Kidney capillary endothelial cell (primary cell): Measurements from ENCODE around the gene CSMD2.

ENCODE experiments used
- DNase-seq: peaks from one replicate; pipeline ENCODE4 v3.0.0-alpha.2; 2018; ENCODE audit warnings: low spot score

Gene CSMD2

DNA sequence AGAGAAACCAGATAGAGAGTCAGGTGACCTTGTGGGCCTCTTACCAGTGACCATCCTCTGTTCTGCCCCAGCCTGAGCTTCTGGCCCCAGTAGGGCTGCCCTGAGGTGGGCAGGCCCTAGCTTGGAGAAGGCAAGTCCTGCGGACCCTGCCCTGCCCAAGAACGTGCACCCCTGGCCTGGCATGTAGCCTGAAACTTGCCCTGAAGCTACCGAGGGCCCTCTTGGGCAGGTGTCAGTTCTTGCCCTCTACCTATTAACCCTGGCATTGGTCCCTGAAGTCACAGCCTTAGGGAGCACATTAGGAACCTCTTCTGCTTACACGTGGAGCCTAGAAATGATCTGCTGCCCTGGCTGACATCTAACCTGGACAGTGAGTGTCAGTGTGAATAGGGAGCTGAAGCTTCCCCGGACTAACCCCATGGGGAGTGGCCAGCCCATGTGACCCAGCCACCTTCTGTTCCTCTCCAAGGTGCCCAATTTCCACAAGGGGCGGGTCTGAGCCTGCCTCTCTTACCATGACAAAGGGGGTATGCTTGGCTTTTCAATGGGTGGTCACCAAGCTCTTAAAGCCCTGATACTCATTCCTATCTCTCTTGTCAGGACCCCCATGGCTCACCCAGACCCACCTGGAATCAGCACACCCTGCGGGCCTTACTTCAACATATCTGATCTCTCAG, 529.6 kb downstream of the CSMD2 start:
- DNase-seq, result no peak

- DNase-seq, result peak; percentile 26
Measured at GRCh38 chr1:33634806-33635205, 530.2 kb downstream of the CSMD2 start.

- no peak for DNase-seq
Measured at GRCh38 chr1:33634143-33634542, 530.9 kb downstream of the CSMD2 start.

DNA sequence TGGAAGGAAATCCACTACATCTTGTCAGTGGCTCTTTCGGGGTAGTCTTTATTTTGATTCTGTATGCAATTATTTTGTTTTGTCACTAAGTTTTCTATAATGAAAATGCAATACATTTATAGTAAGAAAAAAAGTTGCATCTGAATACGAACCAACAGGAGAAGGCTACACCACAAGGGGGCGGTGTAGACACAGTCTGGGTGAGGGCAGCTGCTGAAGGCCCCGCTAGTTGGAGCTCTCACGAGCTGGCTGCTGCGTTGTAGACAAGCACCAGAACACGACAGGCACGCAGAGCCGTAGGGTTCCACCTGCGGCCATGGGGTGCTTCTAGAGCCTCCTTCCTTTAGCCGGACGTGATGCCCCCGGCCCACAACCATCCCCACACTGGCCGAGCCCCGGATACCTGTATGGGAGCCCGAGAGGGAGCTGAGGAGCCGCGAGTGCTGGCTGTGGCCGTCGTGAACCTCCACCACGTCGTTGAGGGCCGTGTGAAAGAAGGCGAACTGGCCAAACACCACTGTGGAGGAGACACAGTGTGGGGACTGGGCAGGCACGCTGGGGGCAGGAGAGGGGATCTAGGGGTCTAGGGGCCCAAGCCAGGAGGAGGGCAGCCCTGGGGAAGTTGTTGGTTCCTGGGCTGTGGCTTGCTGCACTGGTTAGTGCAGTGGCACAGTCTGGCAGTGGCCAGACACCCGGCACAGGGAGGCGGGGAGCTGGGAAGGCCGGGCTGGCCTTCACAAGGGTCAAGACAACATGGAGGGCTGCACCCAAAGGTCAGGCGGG, 531.8 kb downstream of the CSMD2 start:
- DNase-seq, result peak; percentile 83

DNA sequence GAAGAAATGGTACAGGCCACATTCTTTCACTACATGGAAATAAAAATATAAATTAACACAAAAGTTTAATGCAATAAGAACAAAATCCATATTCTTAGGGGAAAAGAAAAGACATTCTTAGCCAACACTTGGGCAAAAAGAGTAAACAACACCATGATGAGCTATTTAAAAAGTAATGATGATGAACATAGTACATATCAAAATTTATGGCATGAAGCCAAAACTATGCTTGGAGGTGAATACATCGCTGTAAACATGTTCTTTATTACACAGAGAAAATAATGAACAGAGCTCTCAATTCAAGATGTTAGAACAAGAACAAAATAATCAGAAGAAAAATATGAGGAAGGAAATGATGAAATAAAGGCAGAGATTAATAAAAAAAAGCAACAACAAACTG, 534.3 kb downstream of the CSMD2 start:
- DNase-seq, result no peak

DNA sequence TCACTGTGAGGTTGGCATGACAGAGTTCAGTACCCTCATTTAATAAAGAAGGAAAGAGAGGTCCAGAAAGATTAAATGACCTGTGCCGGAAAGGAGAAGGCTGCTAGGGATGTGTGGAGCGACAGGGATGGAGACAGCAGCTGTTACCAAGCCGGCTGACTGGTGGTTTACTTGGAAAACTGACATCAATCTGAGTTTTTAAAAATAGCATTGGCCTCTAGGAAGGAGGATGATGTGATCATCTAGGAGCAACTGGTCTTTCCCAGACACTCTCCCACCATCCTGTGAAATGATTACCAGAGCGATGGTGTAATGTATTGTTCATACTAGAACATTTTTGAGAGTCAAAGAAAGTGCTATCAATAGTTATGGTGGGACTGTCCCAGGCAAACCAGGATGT, 538.2 kb downstream of the CSMD2 start:
- no peak for DNase-seq

GRCh38 chr1:33624991-33625870, 539.8 kb downstream of the CSMD2 start:
- no peak for DNase-seq

DNA sequence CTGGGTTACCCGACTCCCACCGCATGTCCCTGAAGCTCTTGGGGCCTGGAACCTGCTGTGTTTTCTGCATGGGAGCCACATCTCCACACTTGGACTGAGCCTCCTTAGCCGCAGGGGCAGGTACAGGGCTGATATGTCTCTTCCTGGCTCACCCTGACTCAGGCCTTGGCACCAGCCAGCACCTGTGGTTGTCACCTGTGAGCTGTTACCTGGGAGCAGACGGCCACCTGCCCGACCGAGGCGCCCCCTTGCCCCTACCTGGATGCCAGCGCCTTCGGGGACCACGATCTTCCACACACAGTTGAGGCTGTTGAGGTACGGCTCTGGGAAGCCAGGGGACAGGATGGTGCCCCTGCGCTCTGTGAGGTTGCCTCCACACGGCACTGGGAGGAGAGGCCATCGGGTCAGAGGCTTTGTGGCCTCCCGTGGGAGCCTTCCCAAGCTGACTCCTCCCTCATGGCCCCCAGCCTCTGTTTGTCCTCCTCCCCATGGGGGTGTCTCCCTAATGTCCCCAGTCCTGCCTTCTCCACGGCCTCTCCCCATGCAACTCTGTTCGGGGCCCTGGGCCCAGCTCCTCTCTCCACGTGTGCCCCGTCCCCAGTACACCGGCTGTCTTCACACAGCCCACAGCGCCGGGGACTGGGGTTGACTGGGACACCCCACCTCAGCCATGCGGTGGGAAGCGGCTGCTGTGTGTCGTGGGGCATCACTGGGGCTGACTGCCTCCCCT, 540.6 kb downstream of the CSMD2 start:
- no peak for DNase-seq

DNA sequence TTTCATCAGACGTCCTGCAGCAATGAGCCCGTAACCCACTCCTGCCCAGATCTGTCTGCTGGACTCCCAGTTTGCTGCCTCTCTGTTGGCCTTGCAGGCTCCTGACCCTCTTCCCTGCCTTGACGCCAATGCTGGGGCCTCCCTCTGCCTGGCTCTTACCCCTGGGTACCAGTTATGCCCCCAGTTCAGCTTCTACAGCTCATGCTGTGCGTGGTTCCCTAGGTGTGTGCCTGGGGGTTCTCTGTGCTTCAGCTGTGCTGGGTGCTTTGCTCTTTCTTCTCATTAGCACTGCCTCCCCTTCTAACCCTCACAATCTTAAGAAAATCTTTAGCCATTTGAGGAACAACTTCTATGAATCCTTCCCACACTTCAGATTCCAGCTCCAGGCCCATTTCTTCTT, 541.2 kb downstream of the CSMD2 start:
- DNase-seq, result no peak

DNA sequence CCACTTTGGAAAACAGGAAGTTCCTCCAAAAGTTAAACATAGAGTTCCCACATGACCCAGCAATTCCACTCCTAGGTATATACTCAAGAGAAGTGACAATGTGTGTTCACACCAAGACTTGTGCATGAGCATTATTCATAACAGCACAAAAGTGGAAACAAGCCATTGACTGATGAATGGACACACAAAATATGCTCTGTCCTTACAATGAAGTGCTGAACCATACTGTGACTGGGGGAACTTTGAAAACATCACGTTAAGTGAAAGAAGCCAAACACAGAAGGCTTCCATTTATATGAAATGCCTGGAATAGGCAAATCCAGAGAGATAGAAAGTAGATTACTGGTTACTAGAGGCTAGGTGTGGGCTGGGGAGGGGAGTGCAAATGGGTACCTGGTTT, 542.3 kb downstream of the CSMD2 start:
- no peak for DNase-seq

GRCh38 chr1:33618636-33619035, 546.4 kb downstream of the CSMD2 start:
- no peak for DNase-seq

DNA sequence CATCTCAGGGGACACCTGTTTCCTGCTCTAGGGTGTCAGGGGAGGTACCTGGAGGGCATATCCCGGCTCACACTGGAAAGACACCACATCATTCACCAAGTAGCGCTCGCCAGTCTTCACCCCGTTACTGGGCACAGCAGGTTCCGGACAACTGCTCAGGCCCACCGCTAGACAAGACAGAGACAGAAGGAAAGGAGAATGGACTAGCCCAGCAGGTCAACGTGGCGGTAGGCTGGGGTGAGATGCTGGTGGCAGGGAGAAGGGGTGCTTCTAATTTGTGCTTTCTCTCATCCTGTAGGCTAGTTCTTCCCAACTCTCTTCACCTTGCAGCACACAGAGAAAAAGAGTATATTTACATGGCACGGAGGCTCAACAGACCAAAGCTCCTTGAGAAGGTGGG, 547.6 kb downstream of the CSMD2 start:
- DNase-seq, result no peak

DNA sequence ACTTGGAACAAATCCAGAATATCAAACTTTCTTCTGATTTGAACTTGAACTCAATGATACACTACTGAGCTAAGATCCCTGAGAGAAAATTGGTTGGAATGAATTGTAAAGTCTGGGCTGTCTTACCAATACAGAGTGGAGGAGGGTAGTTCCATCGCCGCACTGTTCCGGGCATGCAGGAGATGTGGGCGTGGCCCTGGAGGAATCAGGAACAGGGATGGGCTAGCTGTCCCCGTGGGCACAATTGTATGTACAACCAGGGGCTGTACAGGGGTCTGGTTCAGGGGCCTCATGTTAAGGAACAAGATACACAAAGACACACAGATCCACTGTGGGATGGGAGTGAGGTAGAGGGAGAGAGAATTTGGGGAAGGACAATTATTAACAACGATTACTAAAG, 548.2 kb downstream of the CSMD2 start:
- no peak for DNase-seq

GRCh38 chr1:33615546-33615945, 549.5 kb downstream of the CSMD2 start:
- DNase-seq, result no peak

DNA sequence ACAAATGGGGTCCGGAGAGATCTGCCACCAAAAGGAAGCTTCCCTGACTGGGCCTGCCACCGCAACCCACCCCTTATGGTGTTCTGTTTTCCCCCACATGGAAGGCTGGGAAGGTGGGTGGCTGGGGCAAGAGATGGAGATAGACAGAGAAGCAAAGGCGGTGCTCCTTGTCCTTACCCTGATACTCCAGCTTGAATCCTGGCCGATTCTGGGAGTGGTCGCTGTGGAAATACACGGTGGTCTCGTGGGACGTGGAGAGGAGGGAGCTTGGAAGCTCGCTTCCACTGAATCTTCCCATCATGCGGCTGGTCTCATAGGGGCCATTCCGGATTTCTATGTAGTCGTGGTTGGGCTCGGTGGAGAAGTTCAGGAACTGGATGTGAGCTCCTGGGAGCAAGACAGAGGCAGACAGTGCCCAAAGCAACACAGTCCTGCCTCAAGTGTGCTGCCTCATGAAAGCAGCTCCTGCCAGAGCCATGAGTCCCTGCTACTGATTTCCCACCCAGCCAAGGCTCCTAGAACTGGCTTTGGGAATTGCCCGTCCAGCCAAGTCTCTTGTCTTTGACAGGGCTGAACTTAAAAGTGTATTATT, 554.1 kb downstream of the CSMD2 start:
- no peak for DNase-seq

DNA sequence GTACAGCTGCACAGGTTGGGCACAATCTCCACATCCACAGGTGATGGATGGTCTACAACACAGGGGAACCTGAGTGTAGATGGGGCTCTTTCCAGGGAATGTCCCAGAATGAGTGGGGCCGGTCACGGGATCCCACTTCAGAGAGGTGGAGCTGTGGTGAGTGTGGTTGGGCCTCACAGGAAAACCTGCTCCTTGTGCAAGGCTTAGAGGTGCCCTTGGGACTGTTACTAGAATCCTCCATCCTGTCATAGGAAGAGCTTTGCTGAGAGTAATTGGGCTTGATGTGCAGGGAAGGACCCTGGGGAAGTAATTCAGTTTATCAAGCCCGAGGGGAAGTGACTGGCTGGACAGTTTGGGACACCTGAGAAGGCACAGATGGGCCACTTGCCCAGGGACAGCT, 554.6 kb downstream of the CSMD2 start:
- DNase-seq, result no peak

- no peak for DNase-seq
Measured at GRCh38 chr1:33609739-33610138, 555.3 kb downstream of the CSMD2 start.

DNA sequence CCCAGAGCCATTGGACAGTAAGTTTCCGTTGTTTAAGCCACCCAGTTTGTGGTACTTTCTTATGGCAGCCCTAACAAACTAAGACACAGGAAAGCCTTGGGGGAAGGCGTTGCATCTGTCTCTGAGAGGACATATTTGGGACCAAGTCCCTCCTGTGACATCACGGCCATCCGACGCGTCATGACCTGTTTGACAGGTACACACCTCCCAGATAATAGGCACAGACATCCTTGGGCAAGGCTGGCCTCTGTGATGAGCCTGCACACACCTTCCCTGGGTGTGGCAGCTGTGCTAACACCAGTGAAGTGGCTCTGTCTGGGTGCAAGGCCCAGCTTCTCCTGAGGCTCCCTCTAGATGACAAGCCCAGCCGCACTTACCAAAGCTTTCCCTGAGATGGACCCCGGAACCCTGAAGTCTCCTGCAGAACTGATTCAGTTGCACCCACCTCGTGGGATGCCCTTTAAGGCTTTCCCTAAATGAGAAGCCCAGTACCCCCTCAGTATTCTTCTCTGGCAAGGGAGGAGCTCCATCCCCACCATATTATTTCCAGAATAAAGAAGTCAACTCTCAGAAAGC, 556.1 kb downstream of the CSMD2 start:
- DNase-seq, result no peak

- DNase-seq, result no peak
Measured at GRCh38 chr1:33607444-33608005, 557.5 kb downstream of the CSMD2 start.

DNA sequence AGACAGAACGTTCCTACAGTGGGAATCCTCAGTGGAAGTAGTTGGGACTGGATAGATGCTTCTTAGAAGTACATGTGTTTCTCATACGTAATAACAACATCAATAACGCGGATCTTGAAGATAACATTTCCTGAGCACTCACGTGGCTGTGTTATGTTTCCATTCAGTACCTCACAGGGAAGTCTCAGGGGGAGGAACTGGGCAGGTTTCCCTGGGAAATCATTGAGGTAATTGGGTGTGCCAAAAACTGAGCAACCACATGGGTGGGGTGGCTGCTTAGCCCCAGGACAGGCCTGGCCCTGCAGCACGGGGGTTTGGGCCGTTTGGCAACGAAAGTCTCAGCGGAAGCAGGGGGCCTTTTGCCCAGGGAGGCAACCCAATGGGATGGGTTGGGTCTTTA, 558.8 kb downstream of the CSMD2 start:
- no peak for DNase-seq

GRCh38 chr1:33602271-33602670, 562.8 kb downstream of the CSMD2 start:
- DNase-seq, result no peak
